SK-N-SH (cell line): ENCODE results near the gene STRIT1.

ENCODE experiments used
- CTCF ChIP-seq: fragments of 200-600 bp; sonication (generic); IDR thresholded peaks from 2 replicates; pipeline ENCODE4 v1.6.1; 2017; ENCODE audit warnings: antibody characterized with exemption, mild to moderate bottlenecking, moderate library complexity
- FOSL2 ChIP-seq: IDR thresholded peaks from 2 replicates; pipeline ENCODE4 v1.4.0; 2012; ENCODE audit warnings: low read depth, mild to moderate bottlenecking, moderate library complexity, borderline replicate concordance
- GABPA ChIP-seq: IDR thresholded peaks from 2 replicates; pipeline ENCODE4 v1.4.0; 2012; ENCODE audit warnings: low read depth, mild to moderate bottlenecking
- JUND ChIP-seq: IDR thresholded peaks from 2 replicates; pipeline ENCODE4 v1.4.0; 2012
- NRF1 ChIP-seq: IDR thresholded peaks from 2 replicates; pipeline ENCODE4 v1.6.1; 2012; ENCODE audit warnings: low read depth, mild to moderate bottlenecking, low read length
- POLR2AphosphoS5 ChIP-seq: IDR thresholded peaks from 2 replicates; pipeline ENCODE4 v1.6.1; 2012; ENCODE audit warnings: low read depth, low read length
- RCOR1 ChIP-seq: fragments of 150-350 bp; IDR thresholded peaks from 2 replicates; pipeline ENCODE4 v1.6.1; 2017; ENCODE audit warnings: antibody characterized with exemption, low read length
- REST ChIP-seq: IDR thresholded peaks from 2 replicates; pipeline ENCODE4 v1.6.1; 2012; ENCODE audit warnings: mild to moderate bottlenecking, low read depth, low read length, moderate library complexity
- RFX5 ChIP-seq: IDR thresholded peaks from 2 replicates; pipeline ENCODE4 v1.6.1; 2012; ENCODE audit warnings: mild to moderate bottlenecking, improper control_type of control experiment, low read length
- TAF1 ChIP-seq: IDR thresholded peaks from 2 replicates; pipeline ENCODE4 v1.6.1; 2012; ENCODE audit warnings: low read depth, mild to moderate bottlenecking, low read length, moderate library complexity, borderline replicate concordance
- USF1 ChIP-seq: IDR thresholded peaks from 2 replicates; pipeline ENCODE4 v1.4.0; 2012; ENCODE audit warnings: low read depth, borderline replicate concordance

GRCh38 chr3:155317211-155317610, 23.7 kb upstream of the STRIT1 start:
- TF ChIP-seq RCOR1: no peak
- no peak for TF ChIP-seq REST
- no peak; the same call in 1 of the 2 replicates for TF ChIP-seq JUND
- TF ChIP-seq POLR2AphosphoS5: no peak
- TF ChIP-seq RFX5: no peak
- TF ChIP-seq CTCF: no peak
- TF ChIP-seq NRF1: no peak
- TF ChIP-seq GABPA: no peak
- TF ChIP-seq TAF1: no peak
- no peak for TF ChIP-seq USF1
- no peak for TF ChIP-seq FOSL2
